ENCODE data around the gene PCBP4. TPM values are rescaled to one million over a fixed set of nuclear protein-coding genes. Genes with fewer than 3 reads are reported as not detected.

PCBP4 gene
- 81.1 TPM for polyA plus RNA-seq (2013, experiment 1 of 2; ENCODE audit: insufficient read length)
- polyA plus RNA-seq (2013, experiment 2 of 2; ENCODE audit: insufficient read length), result 55.8 TPM

- DNase-seq, result peak; percentile 82
These were observed at the start of gene PCBP4 for GRCh38 chr3:51967384-51968169. Gene PCBP4 (minus strand): TSS chr3:51967454. CDS start chr3:51961240, 6,214 bp downstream.

DNA sequence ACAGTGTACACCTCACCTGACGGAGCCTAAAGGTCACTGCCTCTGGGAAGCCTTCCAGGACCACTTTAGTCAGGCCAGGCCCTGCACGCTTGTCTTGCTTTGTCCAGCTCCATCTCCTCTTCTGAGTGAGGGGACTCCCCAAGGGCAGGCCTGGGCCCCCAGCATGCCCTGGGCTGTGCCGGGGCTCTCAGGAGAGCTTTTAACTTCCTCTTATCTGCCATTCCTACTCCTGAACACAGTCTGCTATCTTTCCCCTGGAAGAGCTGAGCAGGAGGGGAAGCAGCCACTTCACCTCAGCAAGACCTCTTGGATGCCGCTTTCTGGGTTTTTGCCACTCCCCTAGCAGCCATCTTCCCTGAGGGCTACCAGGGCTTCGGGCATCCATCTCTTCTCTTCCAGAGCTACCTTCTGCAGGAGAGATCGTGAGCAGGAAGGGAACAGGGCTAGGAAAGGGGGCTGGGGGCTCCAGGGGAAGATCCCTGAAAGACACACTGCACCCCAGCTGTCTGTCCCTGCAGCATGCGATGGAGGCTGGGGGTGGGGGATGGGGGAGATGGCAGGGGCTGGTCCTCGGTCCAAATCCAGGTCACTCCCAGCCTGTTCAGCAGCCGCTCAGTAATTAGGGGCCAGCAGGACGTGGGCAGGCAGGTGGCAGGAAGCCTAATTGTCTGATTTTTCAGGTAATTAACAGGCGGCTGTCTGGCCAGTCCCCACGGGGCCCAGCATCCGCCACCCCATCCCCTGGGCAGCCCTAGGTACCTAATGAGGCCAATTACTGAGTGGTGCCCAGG, 48.4 kb upstream of the PCBP4 start:
- DNase-seq, result no peak

DNA sequence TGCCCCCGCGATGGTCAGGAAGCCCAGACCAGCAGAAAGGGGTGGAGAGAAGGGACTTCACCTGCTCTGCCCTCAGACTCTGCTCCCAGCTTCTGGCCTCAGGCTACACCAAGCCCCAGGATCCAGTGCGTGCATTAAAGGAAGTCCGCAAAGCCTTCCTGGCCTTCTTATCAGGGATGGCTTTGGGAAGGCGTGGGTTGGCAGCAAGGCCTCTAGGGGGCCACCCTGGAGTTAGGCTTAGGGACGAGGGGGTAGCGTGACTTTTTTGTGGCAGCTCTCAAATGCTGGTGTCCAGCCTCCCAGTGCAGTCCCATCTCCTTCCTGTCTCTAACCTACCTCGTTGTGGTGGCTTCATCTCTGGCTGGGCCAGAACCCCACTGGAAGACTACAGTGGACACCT, 47.4 kb upstream of the PCBP4 start:
- peak; percentile 42 for DNase-seq

DNA sequence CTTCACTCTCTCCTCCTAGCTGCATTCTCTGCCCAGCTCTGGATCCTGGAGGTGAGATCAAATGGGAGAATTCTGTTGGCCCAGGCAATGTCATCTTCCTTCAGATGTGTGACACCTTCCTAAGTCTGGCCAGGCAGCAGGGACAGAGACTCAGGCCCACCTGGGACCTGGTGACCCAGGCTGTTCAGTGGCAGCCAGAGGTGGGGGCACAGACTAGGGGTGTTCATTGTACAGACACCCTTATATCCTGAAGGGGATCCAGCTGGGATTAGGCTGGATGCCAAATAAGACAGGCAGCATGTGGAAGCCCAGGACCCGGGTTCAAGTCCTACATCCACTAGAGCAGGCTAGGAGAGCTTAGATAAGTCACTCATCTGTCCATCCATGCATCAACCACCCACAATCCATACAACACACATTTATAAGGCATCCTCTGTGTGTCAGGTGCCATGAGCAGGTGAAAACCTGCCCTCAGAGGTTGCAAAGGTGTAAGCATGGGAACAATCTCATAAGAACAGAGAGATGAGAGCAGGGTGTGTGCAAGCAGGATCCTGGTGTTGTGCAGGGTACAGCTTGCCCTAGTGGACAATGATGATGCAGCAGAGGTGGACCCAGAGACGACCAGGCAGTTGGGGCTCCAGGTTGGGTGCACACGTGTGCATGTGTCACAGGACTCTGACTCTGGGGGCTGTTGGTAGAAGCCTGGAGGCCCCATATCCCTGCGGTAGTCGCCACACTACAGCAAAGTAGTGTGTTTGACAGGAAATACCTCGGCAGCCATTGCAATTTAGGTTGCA, 46.7 kb upstream of the PCBP4 start:
- DNase-seq, result no peak

- DNase-seq, result no peak
These were observed 45.4 kb upstream of the PCBP4 start for GRCh38 chr3:52012699-52013098.

GRCh38 chr3:52010431-52010830, 43.2 kb upstream of the PCBP4 start:
- no peak for DNase-seq

GRCh38 chr3:52007291-52007690, 40.0 kb upstream of the PCBP4 start:
- no peak for DNase-seq

GRCh38 chr3:52006820-52007133, 39.5 kb upstream of the PCBP4 start:
- DNase-seq, result no peak

DNA sequence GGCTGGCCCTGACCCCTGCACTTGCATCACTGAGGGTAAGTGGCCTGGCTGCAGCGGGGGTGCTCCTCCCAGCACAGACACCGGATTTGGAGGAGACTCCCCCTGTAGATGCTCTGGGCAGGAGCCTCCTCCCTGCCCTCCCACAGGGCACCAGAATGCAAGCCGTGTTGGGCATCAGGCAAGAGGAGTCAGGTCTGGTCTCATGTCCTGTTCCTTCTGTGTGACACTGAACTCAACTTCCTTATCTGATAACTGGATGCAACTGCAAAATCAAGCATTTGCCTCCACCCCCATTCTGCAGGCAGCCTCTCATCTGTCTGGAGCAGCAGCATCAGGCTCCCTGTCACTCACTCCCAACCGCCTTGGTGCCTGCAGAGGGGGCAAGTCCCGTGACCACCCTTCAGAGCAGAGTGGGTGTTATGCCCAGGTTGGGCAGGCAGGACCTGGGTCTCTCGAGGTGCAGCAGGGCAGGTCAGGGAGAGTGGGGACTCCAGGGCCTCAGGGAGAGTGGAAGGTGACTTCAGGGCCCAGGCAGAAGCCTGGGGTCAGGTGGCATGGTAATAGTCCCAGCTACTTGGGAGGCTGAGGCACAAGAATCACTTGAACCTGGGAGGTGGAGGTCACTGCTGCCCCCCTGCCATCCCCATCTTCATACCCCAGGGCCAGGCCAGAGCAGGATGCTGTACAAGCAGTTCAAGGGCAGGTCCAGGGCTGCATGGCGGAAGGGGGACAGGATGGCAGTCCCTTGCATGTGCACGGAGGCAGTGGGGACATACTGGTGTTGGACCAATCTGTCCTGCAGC, 39.0 kb upstream of the PCBP4 start:
- DNase-seq, result no peak

DNA sequence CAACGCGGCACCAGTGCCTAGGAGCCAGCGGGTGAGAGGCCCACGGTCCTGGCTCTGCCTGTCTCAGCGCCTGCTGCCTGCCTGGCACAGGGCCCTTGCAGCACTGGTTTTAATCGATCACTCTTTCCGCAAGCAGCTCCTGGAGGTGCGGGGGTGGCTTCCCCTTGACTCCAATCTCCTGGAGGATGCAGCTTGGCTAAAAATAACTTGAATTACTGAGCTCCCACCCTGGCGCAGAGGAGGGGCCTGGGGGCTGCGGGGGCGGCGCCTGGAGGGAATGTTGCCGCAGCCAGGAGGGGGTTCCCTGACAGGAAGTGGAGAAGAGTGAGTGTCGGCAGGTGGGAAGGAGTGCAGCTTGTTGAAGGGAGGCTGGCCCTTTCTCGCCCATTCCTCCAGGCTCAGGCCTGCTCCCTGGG, 38.3 kb upstream of the PCBP4 start:
- peak; percentile 58 for DNase-seq

- DNase-seq, result no peak
These were observed 37.7 kb upstream of the PCBP4 start for GRCh38 chr3:52004906-52005395.

GRCh38 chr3:52004163-52004787, 37.0 kb upstream of the PCBP4 start:
- DNase-seq, result peak; percentile 71

DNA sequence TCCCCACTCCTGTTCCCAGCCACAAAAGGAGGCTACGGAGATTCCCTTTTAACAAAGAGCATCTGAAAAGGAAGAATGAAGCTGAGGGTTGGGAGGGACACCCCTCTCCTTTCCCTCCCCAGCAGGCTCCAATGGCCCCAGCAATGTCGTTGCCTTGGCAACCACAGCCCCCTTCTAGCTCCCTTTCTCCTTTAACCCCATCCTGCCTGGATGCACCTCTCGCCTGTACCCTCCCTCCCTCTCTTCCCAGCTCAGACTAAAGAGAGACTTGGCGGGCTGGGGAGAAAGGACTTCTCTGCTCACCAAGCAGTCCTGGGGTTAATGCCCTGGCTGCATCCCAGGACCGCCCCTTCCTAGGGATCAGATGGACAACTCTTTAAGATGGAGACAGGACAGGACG, 35.5 kb upstream of the PCBP4 start:
- no peak for DNase-seq

DNA sequence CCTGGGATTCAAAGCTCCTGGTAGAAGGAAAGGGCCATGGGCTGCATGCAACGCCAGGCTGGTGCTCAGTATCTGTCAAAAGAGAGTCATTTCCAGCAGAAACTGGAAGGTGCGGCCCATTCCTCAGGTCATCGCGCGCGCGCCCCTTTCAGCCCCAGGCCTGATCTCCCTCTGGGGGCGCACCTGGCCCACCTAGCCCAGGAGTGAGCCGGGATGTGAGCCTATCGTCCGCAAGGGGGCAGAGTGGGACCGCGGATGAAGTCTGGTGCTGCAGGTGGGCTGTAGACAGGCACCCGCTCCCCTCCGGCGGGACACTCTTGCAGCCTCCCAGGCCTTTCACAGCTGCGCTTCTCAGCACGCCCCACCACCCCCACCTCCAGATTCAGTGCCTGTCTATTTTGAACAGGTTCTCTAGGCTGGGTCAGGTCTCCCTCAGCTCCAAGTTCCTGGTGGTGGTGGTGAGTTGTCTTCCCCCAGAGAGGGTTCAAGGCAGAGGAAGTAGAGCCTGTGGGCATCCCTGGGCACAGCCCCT, 34.3 kb upstream of the PCBP4 start:
- DNase-seq, result peak; percentile 60

GRCh38 chr3:51999846-52000245, 32.6 kb upstream of the PCBP4 start:
- DNase-seq, result no peak

DNA sequence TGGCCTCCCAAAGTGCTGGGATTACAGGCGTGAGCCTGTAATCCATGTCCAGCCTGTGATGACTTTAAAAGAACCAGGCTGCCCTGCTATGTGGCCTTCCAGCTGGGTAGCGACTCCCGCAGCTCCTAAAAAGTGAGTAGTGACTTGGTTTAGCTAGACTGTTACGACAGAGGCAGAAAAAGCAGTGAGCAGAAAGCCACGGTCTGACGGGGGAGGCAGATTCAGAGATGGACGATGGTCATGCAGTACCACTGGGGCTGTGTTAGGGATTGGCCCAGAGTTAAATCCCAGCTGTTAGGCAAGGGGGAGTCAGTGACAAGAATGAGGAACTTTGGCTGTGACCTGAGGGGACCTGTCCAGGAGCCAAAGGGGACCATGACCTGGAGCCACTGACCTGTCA, 31.5 kb upstream of the PCBP4 start:
- no peak for DNase-seq

DNA sequence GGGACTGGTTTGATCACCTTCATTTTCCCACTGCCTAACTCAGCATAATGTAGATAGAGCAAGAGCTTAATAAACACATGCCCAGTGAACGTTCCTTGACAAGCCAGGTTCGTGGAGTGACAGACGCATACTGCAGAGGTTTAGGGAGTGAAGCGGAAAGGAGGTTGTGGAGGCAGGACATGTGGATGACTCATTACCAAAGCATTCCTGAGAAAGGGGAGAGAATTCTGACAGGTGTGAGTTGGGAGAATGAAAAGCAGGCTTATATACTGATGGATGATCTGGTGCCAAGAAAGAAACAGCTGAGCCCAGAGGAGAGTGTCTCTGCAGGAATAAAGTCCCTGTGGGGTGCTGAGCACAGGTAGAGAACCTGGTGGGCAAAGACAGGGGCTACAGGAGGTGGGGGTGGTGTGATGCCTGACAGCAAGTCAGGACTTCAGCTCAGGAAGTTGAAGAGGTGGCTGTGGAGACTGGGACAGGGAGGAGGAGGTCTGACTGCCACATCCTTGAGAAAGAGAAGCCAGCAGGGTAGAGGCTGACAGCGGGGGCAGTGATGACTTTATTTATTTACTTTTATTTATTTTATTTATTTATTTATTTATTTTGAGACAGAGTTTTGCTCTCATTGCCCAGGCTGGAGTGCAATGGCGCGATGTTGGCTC, 30.8 kb upstream of the PCBP4 start:
- no peak for DNase-seq

DNA sequence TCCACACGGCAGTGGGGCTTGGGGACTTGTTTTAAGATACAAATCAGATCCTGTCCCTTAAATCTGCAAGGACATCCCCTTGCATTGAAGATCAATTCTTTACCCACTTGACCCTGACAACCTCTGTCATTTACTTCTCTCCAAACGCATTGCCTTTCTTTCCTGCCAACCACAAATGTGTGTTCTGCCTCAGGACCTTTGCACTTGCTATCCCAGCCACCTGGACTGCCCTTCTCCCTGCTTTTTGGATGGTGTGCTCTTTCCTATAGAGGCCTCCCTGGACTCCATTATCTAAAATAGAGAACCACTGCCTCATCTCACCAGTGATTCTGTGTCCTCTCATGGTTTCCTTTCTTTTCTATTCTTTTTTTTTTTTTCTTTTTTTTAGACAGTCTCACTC, 29.9 kb upstream of the PCBP4 start:
- no peak for DNase-seq

- DNase-seq, result peak; percentile 95
These were observed 28.3 kb upstream of the PCBP4 start, which contains the start of gene RPL29 for GRCh38 chr3:51995346-51996163. Gene RPL29 (minus strand): TSS chr3:51995895. CDS start chr3:51995461, 434 bp downstream.

DNA sequence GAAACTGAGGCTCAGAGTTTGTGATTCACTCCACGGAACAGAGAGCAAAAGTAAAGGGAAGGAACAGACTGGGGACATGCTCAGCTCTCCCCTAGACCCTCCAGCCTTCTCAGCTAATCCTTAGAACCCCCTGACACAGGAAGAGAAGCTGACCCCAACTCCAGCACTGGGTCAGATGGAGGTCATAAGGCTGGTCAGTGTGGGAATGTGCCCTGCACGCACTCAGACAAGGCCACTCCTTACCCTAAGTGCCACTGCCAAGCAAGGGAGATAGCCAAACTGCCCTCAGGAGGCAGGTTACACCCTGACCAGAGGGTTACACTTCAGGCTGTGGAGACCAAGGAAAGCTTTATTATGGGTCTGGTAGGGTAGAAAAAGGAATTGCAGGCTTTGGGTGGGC, 27.3 kb upstream of the PCBP4 start:
- DNase-seq, result no peak
